Chondrocyte (in vitro differentiated cells): ENCODE results near the gene ST6GALNAC5. TPM values are rescaled to one million over a fixed set of nuclear protein-coding genes. Genes with fewer than 3 reads are reported as not detected.
"Not testable (repeated sequence)": the region's sequence is repeated elsewhere in the genome, so short reads cannot be mapped to it uniquely, and the experiment has no call there.

Source experiments
- DNase-seq: peaks from one replicate; pipeline ENCODE4 v3.0.0; 2021; ENCODE audit warnings: mixed read lengths, low spot score
- H3K27ac Mint-ChIP-seq: one replicate; pipeline ENCODE4 v1.8.0; 2021; ENCODE audit warnings: mild to moderate bottlenecking, moderate library complexity, mixed read lengths; ENCODE audit not compliant: unreplicated experiment
- H3K27me3 Mint-ChIP-seq: 2 replicates; pipeline ENCODE4 v1.8.0; 2021; ENCODE audit warnings: low read depth, mixed read lengths
- H3K36me3 Mint-ChIP-seq: 2 replicates; pipeline ENCODE4 v1.8.0; 2021; ENCODE audit warnings: low read depth, mixed read lengths
- H3K4me1 Mint-ChIP-seq: 2 replicates; pipeline ENCODE4 v1.8.0; 2021; ENCODE audit warnings: low read depth, mild to moderate bottlenecking, mixed read lengths
- H3K4me3 Mint-ChIP-seq: one replicate; pipeline ENCODE4 v1.8.0; 2021; ENCODE audit warnings: mild to moderate bottlenecking, moderate library complexity, mixed read lengths; ENCODE audit not compliant: unreplicated experiment
- H3K9me3 Mint-ChIP-seq: 2 replicates; pipeline ENCODE4 v1.8.0; 2021; ENCODE audit warnings: low read depth, mixed read lengths
- CTCF ChIP-seq: fragments of 200-600 bp; sonication (generic); IDR thresholded peaks from 2 replicates; pipeline ENCODE4 v1.5.0; 2021; ENCODE audit warnings: antibody characterized with exemption, mild to moderate bottlenecking, moderate library complexity
- total RNA-seq: library from RNA; stranded (reverse); gene quantifications from 3 replicates; pipeline ENCODE4 v1.2.1, GENCODE V29; 2021

ST6GALNAC5 gene
- total RNA-seq, 1 donor from 2014 or later: 7.3 TPM

GRCh38 chr1:76959556-76959955 lies 92.3 kb downstream of the ST6GALNAC5 start:
- TF ChIP-seq CTCF: no peak
- Mint-ChIP-seq H3K4me3 (no peak overlapping the region), H3K27ac (no peak overlapping the region), H3K36me3 (no peaks in the 10 kb centered on the region), H3K4me1 (peaks cover 7% of the 10 kb centered on the region), H3K9me3 (peaks cover 3% of the 10 kb centered on the region), H3K27me3 (no peaks in the 10 kb centered on the region)
- DNase-seq: no peak

GRCh38 chr1:76961181-76961819 lies 94.0 kb downstream of the ST6GALNAC5 start:
- no peaks in the 10 kb centered on the region for H3K4me1 Mint-ChIP-seq
- H3K36me3 Mint-ChIP-seq: peaks cover 2% of the 10 kb centered on the region
- H3K27ac Mint-ChIP-seq: no peak overlapping the region
- no peak for DNase-seq
- peaks cover 11% of the 10 kb centered on the region for H3K9me3 Mint-ChIP-seq
- TF ChIP-seq CTCF: no peak
- H3K27me3 Mint-ChIP-seq: no peaks in the 10 kb centered on the region
- H3K4me3 Mint-ChIP-seq: no peak overlapping the region

- no peak for TF ChIP-seq CTCF
- H3K27ac Mint-ChIP-seq: no peak overlapping the region
- H3K27me3 Mint-ChIP-seq: no peaks in the 10 kb centered on the region
- peaks cover 2% of the 10 kb centered on the region for H3K36me3 Mint-ChIP-seq
- no peak overlapping the region for H3K4me3 Mint-ChIP-seq
- H3K9me3 Mint-ChIP-seq: peaks cover 11% of the 10 kb centered on the region
- H3K4me1 Mint-ChIP-seq: no peaks in the 10 kb centered on the region
- DNase-seq: no peak
Measured at GRCh38 chr1:76961820-76962207, 94.5 kb downstream of the ST6GALNAC5 start.

- H3K9me3 Mint-ChIP-seq: peaks cover 47% of the 10 kb centered on the region
- not testable (repeated sequence) for H3K27ac Mint-ChIP-seq, DNase-seq, H3K4me1 Mint-ChIP-seq, H3K4me3 Mint-ChIP-seq, H3K36me3 Mint-ChIP-seq, H3K27me3 Mint-ChIP-seq
Measured at GRCh38 chr1:76981267-76981666, 114.0 kb downstream of the ST6GALNAC5 start.

GRCh38 chr1:76989976-76990375 lies 122.7 kb downstream of the ST6GALNAC5 start:
- Mint-ChIP-seq H3K9me3 (peaks cover 14% of the 10 kb centered on the region), H3K36me3 (peaks cover 1% of the 10 kb centered on the region), H3K4me3 (no peak overlapping the region), H3K27me3 (no peaks in the 10 kb centered on the region), H3K4me1 (peaks cover 22% of the 10 kb centered on the region), H3K27ac (no peak overlapping the region)
- TF ChIP-seq CTCF: no peak
- no peak for DNase-seq

GRCh38 chr1:76993036-76993435 lies 125.8 kb downstream of the ST6GALNAC5 start:
- Mint-ChIP-seq H3K36me3 (peaks cover 1% of the 10 kb centered on the region), H3K4me1 (peaks cover 32% of the 10 kb centered on the region), H3K27ac (no peak overlapping the region), H3K27me3 (no peaks in the 10 kb centered on the region), H3K9me3 (no peaks in the 10 kb centered on the region), H3K4me3 (no peak overlapping the region)
- no peak for DNase-seq
- no peak for TF ChIP-seq CTCF
